ENCODE measurements around the gene SCNM1. TPM values are rescaled to one million over a fixed set of nuclear protein-coding genes. Genes with fewer than 3 reads are reported as not detected.

Gene SCNM1
- total and polyA plus RNA-seq, 4 donors, result 4.8 to 14.3 (median 10.5) TPM

DNA sequence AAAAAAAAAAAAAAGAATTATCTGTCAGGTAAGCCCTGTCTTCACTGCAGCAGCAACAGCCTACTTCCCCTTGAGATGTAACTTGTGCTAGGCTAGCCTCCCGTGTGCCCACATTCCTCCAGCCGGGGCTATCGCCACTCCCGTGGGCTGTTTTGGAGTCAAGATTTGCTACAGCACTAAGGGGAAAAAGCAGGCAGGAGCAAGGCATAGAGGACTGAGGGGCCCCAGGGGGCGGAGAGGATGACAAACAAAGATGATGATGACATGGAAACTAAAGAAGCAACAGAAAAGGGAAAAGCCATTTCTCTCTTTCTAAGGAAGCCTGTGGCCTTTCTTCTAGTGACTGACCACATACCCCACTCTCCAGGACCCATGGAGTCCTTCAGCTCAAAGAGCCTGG is 7.6 kb upstream of the SCNM1 start:
- Histone ChIP-seq H3K27ac (ENCODE audit: low read depth in 1 of 2, low read length in 2 of 2) (no peak overlapping the region), H3K4me3 (ENCODE audit: low read depth in 1 of 3, low read length in 3 of 3) (no peak overlapping the region), H3K36me3 (ENCODE audit: control insufficient read depth in 4 of 4, insufficient read depth in 3 of 4, low read depth in 1 of 4, low read length in 3 of 4) (peaks cover 2 to 35% (median 14%) of the 10 kb centered on the region in 4 donors), H3K4me1 (ENCODE audit: control insufficient read depth in 4 of 4, insufficient read depth in 4 of 4, low read length in 3 of 4) (peaks cover 0 to 3% (median 0%) of the 10 kb centered on the region in 4 donors), H3K9me3 (ENCODE audit: control insufficient read depth in 4 of 4, low read length in 3 of 4) (no peaks in the 10 kb centered on the region), H3K27me3 (ENCODE audit: control insufficient read depth in 4 of 4, insufficient read depth in 4 of 4, low read length in 3 of 4) (no peaks in the 10 kb centered on the region), H3K9ac (ENCODE audit: low read depth in 1 of 2, low read length in 2 of 2) (no peak overlapping the region)
- DNase-seq (ENCODE audit: low spot score), result no peak
- WGBS, result 80% methylated on average over 5 of the region's 5 CpGs
- TF ChIP-seq FOXA2 (IDR thresholded peaks at IDR 0.05) (no peak), HNF4G (IDR thresholded peaks at IDR 0.05) (no peak), JUND (IDR thresholded peaks at IDR 0.05) (no peak), GABPA (IDR thresholded peaks at IDR 0.05 in 1 of 2, conservative IDR thresholded peaks at IDR 0.05 in 1 of 2) (no peak), FOXA1 (IDR thresholded peaks at IDR 0.05) (no peak)

DNA sequence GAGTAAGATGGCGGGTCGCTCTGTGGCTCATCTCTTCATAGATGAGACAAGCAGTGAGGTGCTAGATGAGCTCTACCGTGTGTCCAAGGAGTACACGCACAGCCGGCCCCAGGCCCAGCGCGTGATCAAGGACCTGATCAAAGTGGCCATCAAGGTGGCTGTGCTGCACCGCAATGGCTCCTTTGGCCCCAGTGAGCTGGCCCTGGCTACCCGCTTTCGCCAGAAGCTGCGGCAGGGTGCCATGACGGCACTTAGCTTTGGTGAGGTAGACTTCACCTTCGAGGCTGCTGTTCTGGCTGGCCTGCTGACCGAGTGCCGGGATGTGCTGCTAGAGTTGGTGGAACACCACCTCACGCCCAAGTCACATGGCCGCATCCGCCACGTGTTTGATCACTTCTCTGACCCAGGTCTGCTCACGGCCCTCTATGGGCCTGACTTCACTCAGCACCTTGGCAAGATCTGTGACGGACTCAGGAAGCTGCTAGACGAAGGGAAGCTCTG is 7.1 kb upstream of the SCNM1 start:
- Histone ChIP-seq H3K36me3 (ENCODE audit: control insufficient read depth in 4 of 4, insufficient read depth in 3 of 4, low read depth in 1 of 4, low read length in 3 of 4) (peaks cover 2 to 35% (median 14%) of the 10 kb centered on the region in 4 donors), H3K4me3 (ENCODE audit: low read depth in 1 of 3, low read length in 3 of 3) (no peak overlapping the region), H3K9ac (ENCODE audit: low read depth in 1 of 2, low read length in 2 of 2) (no peak overlapping the region), H3K27me3 (ENCODE audit: control insufficient read depth in 4 of 4, insufficient read depth in 4 of 4, low read length in 3 of 4) (no peaks in the 10 kb centered on the region), H3K27ac (ENCODE audit: low read depth in 1 of 2, low read length in 2 of 2) (no peak overlapping the region), H3K9me3 (ENCODE audit: control insufficient read depth in 4 of 4, low read length in 3 of 4) (no peaks in the 10 kb centered on the region), H3K4me1 (ENCODE audit: control insufficient read depth in 4 of 4, insufficient read depth in 4 of 4, low read length in 3 of 4) (peaks cover 0 to 3% (median 0%) of the 10 kb centered on the region in 4 donors)
- no peak for TF ChIP-seq ZBTB33 (IDR thresholded peaks at IDR 0.05)
- no peak for DNase-seq (ENCODE audit: low spot score)
- WGBS, result 89% methylated on average over 22 of the region's 22 CpGs

DNA sequence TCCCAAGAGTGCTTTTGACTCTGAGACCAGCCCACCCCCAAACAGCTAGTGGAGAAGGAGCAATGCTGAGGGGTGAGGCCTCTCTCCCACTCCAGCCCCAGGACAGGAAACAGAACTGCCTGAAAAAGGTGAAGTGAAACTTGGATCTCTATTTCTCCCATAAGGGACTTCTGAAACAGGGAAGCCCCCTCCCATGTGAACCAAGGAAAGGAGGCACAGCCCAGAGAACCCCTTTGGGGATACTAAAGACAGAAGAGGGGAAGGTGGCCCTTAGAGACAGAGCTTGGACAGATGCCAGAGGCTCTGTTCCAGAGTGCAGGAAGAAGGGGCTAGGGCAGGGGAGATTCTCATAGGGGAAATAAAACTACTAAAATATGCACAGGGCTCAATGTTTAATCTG is 6.6 kb upstream of the SCNM1 start:
- DNase-seq (ENCODE audit: low spot score), result no peak
- TF ChIP-seq GABPA (IDR thresholded peaks at IDR 0.05 in 1 of 2, conservative IDR thresholded peaks at IDR 0.05 in 1 of 2), result no peak
- no peak for TF ChIP-seq EGR1 (IDR thresholded peaks at IDR 0.05; ENCODE audit: low read depth in 2 of 2)
- TF ChIP-seq HNF4G (IDR thresholded peaks at IDR 0.05), result no peak
- no peak for TF ChIP-seq MAX (IDR thresholded peaks at IDR 0.05)
- no peak for TF ChIP-seq JUND (IDR thresholded peaks at IDR 0.05)
- no peak for TF ChIP-seq YY1 (IDR thresholded peaks at IDR 0.05)
- TF ChIP-seq, protein P1, sequence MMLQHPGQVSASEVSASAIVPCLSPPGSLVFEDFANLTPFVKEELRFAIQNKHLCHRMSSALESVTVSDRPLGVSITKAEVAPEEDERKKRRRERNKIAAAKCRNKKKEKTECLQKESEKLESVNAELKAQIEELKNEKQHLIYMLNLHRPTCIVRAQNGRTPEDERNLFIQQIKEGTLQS (IDR thresholded peaks at IDR 0.05), result no peak
- no peaks in the 10 kb centered on the region for H3K9me3 ChIP-seq (ENCODE audit: control insufficient read depth in 4 of 4, low read length in 3 of 4)
- H3K27ac ChIP-seq (ENCODE audit: low read depth in 1 of 2, low read length in 2 of 2), result no peak overlapping the region
- no peaks in the 10 kb centered on the region for H3K27me3 ChIP-seq (ENCODE audit: control insufficient read depth in 4 of 4, insufficient read depth in 4 of 4, low read length in 3 of 4)
- peaks cover 0 to 7% (median 5%) of the 10 kb centered on the region in 4 donors for H3K4me1 ChIP-seq (ENCODE audit: control insufficient read depth in 4 of 4, insufficient read depth in 4 of 4, low read length in 3 of 4)
- H3K36me3 ChIP-seq (ENCODE audit: control insufficient read depth in 4 of 4, insufficient read depth in 3 of 4, low read depth in 1 of 4, low read length in 3 of 4), result peaks cover 2 to 35% (median 14%) of the 10 kb centered on the region in 4 donors
- H3K4me3 ChIP-seq (ENCODE audit: low read depth in 1 of 3, low read length in 3 of 3), result no peak overlapping the region
- H3K9ac ChIP-seq (ENCODE audit: low read depth in 1 of 2, low read length in 2 of 2), result no peak overlapping the region

DNA sequence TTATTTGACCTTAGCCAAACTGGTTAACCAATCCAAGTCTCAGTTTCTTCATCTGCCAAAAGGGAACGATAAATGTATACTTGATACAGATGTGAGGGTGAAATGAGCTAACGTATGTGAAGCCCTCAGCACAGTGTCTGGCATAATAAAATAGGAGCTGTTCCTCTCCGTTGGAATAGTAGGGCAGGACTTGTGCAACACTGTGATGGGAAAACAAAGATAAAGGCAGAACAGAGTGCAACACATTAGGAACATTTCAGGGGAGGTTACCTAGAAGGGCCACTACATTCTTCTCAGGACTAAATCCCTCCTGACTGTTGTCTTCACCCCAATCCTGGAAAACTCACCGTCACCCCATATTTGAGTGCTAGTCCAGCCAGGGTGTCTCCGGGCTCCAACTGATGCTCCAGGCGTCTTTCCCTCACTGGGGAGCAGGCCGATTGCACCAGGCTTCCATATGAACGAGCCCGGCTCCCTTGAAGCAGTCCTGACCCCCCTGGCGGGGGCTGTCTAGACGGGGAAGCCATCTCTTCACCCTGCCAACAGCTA is 1.1 kb upstream of the SCNM1 start:
- Histone ChIP-seq H3K9me3 (ENCODE audit: control insufficient read depth in 4 of 4, low read length in 3 of 4) (no peaks in the 10 kb centered on the region), H3K27me3 (ENCODE audit: control insufficient read depth in 4 of 4, insufficient read depth in 4 of 4, low read length in 3 of 4) (no peaks in the 10 kb centered on the region), H3K9ac (ENCODE audit: low read depth in 1 of 2, low read length in 2 of 2) (peak overlapping the region; percentile 39 to 91), H3K36me3 (ENCODE audit: control insufficient read depth in 4 of 4, insufficient read depth in 3 of 4, low read depth in 1 of 4, low read length in 3 of 4) (peaks cover 0 to 26% (median 10%) of the 10 kb centered on the region in 4 donors), H3K27ac (ENCODE audit: low read depth in 1 of 2, low read length in 2 of 2) (peak overlapping the region; percentile 63 to 84), H3K4me3 (ENCODE audit: low read depth in 1 of 3, low read length in 3 of 3) (peak overlapping the region; percentile 56 to 88 (median 86)), H3K4me1 (ENCODE audit: control insufficient read depth in 4 of 4, insufficient read depth in 4 of 4, low read length in 3 of 4) (peaks cover 3 to 31% (median 22%) of the 10 kb centered on the region in 4 donors)
- DNase-seq (ENCODE audit: low spot score), result no peak
- 13% methylated on average over 11 of the region's 11 CpGs for WGBS
- no peak for TF ChIP-seq NR2F2 (IDR thresholded peaks at IDR 0.05)
- TF ChIP-seq, protein P2, sequence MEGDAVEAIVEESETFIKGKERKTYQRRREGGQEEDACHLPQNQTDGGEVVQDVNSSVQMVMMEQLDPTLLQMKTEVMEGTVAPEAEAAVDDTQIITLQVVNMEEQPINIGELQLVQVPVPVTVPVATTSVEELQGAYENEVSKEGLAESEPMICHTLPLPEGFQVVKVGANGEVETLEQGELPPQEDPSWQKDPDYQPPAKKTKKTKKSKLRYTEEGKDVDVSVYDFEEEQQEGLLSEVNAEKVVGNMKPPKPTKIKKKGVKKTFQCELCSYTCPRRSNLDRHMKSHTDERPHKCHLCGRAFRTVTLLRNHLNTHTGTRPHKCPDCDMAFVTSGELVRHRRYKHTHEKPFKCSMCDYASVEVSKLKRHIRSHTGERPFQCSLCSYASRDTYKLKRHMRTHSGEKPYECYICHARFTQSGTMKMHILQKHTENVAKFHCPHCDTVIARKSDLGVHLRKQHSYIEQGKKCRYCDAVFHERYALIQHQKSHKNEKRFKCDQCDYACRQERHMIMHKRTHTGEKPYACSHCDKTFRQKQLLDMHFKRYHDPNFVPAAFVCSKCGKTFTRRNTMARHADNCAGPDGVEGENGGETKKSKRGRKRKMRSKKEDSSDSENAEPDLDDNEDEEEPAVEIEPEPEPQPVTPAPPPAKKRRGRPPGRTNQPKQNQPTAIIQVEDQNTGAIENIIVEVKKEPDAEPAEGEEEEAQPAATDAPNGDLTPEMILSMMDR (IDR thresholded peaks at IDR 0.05; ENCODE audit: low read depth, low read length, missing input control), result no peak
- peak; percentile 40 to 46 for TF ChIP-seq HNF4A (conservative IDR thresholded peaks at IDR 0.05)
- TF ChIP-seq RXRA (IDR thresholded peaks at IDR 0.05), result peak in 1 of 2 donors; percentile 9
- peak in 1 of 2 donors; percentile 37 for TF ChIP-seq GABPA (IDR thresholded peaks at IDR 0.05 in 1 of 2, conservative IDR thresholded peaks at IDR 0.05 in 1 of 2)
- TF ChIP-seq HNF4G (IDR thresholded peaks at IDR 0.05), result peak; percentile 32
- no peak for TF ChIP-seq ZBTB33 (IDR thresholded peaks at IDR 0.05)
- peak in 1 of 2 donors; percentile 26 for TF ChIP-seq EGR1 (IDR thresholded peaks at IDR 0.05; ENCODE audit: low read depth in 2 of 2)
- TF ChIP-seq TAF1 (conservative IDR thresholded peaks at IDR 0.05), result no peak
- peak in 1 of 2 donors; percentile 15 for TF ChIP-seq RAD21 (IDR thresholded peaks at IDR 0.05)
- TF ChIP-seq, protein P1 (IDR thresholded peaks at IDR 0.05), result no peak

Data from liver (tissue), 9 donors.